ENCODE measurements around the gene ITFG2.

DNA sequence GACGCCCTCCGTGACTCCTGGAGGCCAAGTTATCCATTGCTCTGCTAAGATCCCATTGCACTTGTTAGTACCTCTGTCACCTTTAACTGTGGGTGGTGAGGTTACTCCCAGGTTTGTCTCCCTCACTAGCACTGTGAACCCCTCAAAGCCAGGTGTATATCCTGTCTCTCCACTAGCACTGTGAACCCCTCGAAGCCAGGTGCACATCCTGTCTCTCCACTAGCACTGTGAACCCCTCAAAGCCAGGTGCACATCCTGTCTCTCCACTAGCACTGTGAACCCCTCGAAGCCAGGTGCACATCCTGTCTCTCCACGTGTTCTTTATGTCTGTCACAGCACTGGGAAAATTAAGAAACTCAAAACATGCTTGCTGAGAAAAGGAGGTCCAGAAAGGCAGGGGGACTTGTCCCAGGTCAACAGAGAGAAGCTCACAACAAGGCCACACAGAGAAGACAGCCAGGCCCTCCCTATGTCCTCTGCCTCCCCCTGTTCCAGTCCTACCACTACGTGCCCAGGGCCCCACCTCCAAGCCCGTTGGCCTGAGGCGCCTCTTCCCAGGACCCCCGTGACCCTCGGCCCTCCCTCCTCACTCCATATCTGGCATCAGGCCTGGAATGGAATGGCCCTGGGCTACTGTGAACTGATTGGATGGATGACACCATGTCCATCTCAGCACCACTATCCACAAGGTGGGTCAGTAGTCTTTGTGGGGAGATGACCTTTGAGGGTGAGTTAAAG, 44.1 kb upstream of the ITFG2 start:
- TF ChIP-seq POLR2A (IDR thresholded peaks at IDR 0.05), result no peak
- TF ChIP-seq, protein P1, sequence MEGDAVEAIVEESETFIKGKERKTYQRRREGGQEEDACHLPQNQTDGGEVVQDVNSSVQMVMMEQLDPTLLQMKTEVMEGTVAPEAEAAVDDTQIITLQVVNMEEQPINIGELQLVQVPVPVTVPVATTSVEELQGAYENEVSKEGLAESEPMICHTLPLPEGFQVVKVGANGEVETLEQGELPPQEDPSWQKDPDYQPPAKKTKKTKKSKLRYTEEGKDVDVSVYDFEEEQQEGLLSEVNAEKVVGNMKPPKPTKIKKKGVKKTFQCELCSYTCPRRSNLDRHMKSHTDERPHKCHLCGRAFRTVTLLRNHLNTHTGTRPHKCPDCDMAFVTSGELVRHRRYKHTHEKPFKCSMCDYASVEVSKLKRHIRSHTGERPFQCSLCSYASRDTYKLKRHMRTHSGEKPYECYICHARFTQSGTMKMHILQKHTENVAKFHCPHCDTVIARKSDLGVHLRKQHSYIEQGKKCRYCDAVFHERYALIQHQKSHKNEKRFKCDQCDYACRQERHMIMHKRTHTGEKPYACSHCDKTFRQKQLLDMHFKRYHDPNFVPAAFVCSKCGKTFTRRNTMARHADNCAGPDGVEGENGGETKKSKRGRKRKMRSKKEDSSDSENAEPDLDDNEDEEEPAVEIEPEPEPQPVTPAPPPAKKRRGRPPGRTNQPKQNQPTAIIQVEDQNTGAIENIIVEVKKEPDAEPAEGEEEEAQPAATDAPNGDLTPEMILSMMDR (IDR thresholded peaks at IDR 0.05), result no peak

All from lower leg skin (tissue), 3 donors.